ENCODE measurements around the gene PCDHGA1.

DNA sequence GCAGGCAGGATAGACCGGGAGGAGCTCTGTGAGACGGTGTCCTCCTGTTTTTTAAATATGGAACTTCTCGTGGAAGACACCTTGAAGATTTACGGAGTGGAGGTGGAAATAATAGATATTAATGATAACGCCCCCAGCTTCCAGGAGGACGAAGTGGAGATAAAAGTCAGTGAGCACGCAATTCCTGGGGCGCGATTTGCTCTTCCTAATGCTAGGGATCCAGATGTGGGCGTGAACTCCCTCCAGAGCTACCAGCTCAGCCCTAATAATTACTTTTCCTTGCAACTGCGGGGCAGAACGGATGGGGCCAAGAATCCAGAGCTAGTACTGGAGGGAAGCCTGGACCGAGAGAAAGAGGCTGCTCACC lies 91.2 kb downstream of the PCDHGA1 start:
- no peak for TF ChIP-seq EZH2phosphoT487 (conservative IDR thresholded peaks at IDR 0.05; ENCODE audit: low read length)
- TF ChIP-seq, protein P1, sequence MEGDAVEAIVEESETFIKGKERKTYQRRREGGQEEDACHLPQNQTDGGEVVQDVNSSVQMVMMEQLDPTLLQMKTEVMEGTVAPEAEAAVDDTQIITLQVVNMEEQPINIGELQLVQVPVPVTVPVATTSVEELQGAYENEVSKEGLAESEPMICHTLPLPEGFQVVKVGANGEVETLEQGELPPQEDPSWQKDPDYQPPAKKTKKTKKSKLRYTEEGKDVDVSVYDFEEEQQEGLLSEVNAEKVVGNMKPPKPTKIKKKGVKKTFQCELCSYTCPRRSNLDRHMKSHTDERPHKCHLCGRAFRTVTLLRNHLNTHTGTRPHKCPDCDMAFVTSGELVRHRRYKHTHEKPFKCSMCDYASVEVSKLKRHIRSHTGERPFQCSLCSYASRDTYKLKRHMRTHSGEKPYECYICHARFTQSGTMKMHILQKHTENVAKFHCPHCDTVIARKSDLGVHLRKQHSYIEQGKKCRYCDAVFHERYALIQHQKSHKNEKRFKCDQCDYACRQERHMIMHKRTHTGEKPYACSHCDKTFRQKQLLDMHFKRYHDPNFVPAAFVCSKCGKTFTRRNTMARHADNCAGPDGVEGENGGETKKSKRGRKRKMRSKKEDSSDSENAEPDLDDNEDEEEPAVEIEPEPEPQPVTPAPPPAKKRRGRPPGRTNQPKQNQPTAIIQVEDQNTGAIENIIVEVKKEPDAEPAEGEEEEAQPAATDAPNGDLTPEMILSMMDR (IDR thresholded peaks at IDR 0.05; ENCODE audit: insufficient read depth, low read length, poor library complexity, severe bottlenecking) = no peak

Measured in SU-DHL-6 (cell line).